ENCODE measurements around the gene CDK15. TPM values are rescaled to one million over a fixed set of nuclear protein-coding genes. Genes with fewer than 3 reads are reported as not detected.
A peak's percentile ranks its signal among the peaks of the same experiment; 100 is the strongest.

CDK15 gene
- total RNA-seq, 1 donor from 2014 or later: 1.5 TPM

DNA sequence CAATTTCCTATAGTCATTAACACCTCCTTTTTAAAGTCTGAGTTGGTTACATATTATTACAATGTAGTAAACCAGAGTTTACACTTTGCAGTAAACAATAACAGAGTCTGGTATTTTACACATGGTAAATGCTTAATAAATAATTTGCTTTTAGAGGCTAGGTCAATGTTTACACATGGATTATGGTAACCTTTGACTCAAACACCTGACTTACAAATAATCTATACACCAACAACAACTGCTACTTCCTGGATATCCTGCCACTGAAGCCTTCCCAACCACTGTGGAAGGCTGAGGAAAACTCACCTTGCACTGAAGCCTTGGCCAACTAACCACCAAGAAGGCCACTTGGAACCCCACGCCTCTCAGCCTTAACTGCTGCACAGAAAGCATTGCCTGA lies 31.0 kb upstream of the CDK15 start:
- no peaks in the 10 kb centered on the region for H3K9me3 ChIP-seq
- intact Hi-C loops (cut with DNase I): no loop called here
- DNase-seq (ENCODE audit: low spot score in 2 of 2): no peak

DNA sequence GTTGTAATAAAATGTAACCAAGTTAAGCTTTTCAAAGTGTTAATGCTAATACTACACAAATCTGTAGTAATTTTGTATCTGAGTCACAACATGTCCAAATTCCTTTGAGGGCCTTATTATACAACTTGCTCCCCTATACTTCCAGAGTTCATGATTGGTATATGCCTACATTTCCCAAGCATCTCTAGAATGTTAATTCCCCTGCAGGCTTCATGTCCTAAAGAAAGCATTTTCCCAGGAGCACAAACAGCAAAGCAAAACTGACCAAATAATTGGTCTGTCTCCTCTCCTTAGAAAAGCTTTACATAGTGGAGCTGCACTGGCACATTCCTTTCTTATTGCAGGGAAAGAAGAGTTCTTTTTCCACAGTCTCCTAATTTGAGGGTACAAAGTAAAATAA lies 29.3 kb upstream of the CDK15 start:
- Histone ChIP-seq H3K27me3 (no peaks in the 10 kb centered on the region), H3K4me3 (no peak overlapping the region), H3K36me3 (no peaks in the 10 kb centered on the region), H3K9me3 (no peaks in the 10 kb centered on the region), H3K27ac (no peak overlapping the region), H3K4me1 (peaks cover 0 to 7% of the 10 kb centered on the region in 2 donors)
- TF ChIP-seq, protein P1, sequence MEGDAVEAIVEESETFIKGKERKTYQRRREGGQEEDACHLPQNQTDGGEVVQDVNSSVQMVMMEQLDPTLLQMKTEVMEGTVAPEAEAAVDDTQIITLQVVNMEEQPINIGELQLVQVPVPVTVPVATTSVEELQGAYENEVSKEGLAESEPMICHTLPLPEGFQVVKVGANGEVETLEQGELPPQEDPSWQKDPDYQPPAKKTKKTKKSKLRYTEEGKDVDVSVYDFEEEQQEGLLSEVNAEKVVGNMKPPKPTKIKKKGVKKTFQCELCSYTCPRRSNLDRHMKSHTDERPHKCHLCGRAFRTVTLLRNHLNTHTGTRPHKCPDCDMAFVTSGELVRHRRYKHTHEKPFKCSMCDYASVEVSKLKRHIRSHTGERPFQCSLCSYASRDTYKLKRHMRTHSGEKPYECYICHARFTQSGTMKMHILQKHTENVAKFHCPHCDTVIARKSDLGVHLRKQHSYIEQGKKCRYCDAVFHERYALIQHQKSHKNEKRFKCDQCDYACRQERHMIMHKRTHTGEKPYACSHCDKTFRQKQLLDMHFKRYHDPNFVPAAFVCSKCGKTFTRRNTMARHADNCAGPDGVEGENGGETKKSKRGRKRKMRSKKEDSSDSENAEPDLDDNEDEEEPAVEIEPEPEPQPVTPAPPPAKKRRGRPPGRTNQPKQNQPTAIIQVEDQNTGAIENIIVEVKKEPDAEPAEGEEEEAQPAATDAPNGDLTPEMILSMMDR (IDR thresholded peaks at IDR 0.05): no peak
- intact Hi-C loops (cut with DNase I): no loop called here
- DNase-seq (ENCODE audit: low spot score in 2 of 2): no peak

More for the DNA sequence above, 31.0 kb upstream of the CDK15 start:
- Histone ChIP-seq H3K27me3 (no peaks in the 10 kb centered on the region), H3K27ac (no peak overlapping the region), H3K4me1 (peaks cover 0 to 7% of the 10 kb centered on the region in 2 donors), H3K4me3 (no peak overlapping the region), H3K36me3 (no peaks in the 10 kb centered on the region)
- TF ChIP-seq, protein P1 (IDR thresholded peaks at IDR 0.05): no peak

DNA sequence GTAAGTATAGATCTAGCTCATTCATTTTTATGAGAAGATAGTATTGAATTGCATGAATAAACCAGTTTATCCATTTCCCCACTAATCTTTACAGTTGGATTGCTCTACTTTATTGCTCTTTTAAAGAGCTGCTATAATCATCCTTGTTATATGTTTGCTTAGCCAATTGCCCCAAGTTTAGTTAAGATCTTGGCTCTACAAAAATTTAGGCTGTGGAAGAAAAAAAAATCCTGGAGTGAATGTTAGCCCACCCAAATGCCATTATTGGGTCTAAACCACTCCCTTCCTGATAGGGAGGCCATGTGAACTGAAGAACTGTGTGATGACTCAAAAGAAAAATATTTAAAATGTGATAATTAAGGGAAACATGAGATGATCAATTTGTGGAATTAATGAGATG lies 28.5 kb upstream of the CDK15 start:
- no peak overlapping the region for H3K27ac ChIP-seq
- no peaks in the 10 kb centered on the region for H3K9me3 ChIP-seq
- intact Hi-C loops (cut with DNase I): no loop called here
- no peaks in the 10 kb centered on the region for H3K36me3 ChIP-seq
- TF ChIP-seq, protein P1 (IDR thresholded peaks at IDR 0.05): no peak
- peaks cover 0 to 7% of the 10 kb centered on the region in 2 donors for H3K4me1 ChIP-seq
- DNase-seq (ENCODE audit: low spot score in 2 of 2): no peak
- no peaks in the 10 kb centered on the region for H3K27me3 ChIP-seq
- no peak overlapping the region for H3K4me3 ChIP-seq

DNA sequence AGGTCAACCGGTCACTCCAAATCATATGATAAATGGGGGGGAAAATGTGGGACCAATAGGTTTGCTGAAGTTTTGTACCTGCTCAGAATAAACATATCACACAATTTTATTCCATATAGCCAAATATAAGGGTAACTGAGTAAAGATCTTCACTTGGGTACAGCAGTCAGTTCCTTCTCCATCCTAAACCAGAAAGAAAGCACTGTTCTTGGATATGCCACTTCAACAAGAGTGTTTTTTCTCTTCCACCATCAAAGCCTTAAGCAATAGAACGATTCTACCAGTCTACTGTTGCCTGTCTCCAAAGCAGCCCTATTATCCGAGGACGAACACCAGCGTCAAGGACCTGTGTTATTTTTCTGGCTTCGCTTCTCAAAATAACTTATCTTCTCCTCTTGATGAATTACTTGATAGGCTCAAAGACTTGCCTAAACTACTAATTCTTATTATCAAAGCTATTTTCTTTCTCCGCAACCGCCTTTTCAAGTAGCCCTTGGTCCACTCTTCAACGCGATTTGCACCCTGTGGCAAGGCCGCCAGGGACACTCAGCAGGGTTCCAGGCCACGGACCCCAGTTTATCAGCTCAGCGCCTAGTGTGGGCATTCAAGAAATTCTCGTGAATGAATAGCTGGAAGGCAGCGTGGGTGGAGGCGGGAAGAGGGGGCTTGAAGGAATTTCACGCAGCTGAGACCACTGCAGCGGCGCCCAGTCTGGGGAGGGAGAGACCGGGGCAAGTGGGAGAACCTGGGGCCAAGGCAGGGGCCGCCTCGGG lies 26.2 kb upstream of the CDK15 start:
- TF ChIP-seq, protein P1 (IDR thresholded peaks at IDR 0.05): peak in 1 of 3 experiments; percentile 8
- Histone ChIP-seq H3K36me3 (no peaks in the 10 kb centered on the region), H3K9me3 (no peaks in the 10 kb centered on the region), H3K4me1 (peaks cover 0 to 7% of the 10 kb centered on the region in 2 donors), H3K4me3 (peak overlapping the region; percentile 67 to 85), H3K27ac (peak overlapping the region; percentile 84 to 92), H3K27me3 (no peaks in the 10 kb centered on the region)
- no peak for DNase-seq (ENCODE audit: low spot score in 2 of 2)
- intact Hi-C loops (cut with DNase I): loop anchor here (2.0 to 5.0 kb wide), 2 partner anchors 138 to 253 kb away; partner anchors contain the start of genes FZD7 and TMEM237

DNA sequence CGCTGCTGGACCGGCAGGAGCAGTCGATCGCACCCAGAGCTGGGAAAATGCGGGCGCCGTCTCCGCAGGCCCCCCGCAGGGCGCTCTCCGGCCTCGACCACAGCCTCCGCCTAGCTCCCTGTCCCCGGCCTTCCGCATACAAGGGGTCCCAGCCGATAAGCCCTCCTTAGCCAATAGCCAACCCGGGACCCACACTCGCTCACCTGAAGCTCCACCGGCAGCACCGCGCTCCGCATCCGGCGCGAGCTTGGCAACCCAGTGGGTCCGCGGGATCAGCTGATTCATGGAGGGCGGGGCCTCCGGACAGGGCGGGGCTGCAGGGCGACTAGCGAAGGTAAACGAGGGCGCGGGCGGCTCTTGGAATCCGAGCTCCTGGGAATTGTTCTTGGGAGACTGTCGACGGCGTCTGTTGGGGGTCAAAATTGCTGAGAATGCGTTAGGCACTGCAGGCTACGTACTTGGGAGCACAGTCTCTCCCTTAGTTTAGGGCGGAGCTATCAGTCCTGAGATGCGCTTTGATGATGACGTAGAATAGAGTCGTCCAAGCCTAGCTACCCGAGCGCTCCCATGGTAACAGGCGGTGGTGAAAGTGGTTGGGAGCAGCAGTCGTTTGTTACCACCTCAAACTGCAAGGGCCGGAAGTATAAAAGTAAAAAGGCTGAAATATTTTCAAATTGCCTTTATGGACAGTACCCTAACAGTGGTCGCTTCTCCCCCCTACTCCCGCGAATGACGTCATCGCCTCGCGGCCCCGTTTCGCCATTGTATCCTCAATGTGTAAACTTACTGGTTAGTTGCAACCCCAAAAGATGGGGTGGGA lies 25.5 kb upstream of the CDK15 start, which contains the start of gene ALS2:
Gene ALS2 (minus strand): TSS at position 260 of the 820 bp plus-strand sequence. CDS start 12,048 bp downstream, outside the sequence.
- Histone ChIP-seq H3K27me3 (no peaks in the 10 kb centered on the region), H3K9me3 (no peaks in the 10 kb centered on the region), H3K4me3 (peak within 1 kb of the TSS; percentile 67 to 85), H3K36me3 (no peaks in the 10 kb centered on the region), H3K27ac (peak within 1 kb of the TSS; percentile 84 to 92), H3K4me1 (peaks cover 0 to 7% of the 10 kb centered on the region in 2 donors)
- intact Hi-C loops (cut with DNase I): loop anchor here (1.0 to 5.0 kb wide), 3 partner anchors 17 to 252 kb away; partner anchors contain the start of genes FZD7 and TMEM237
- TF ChIP-seq, protein P1 (IDR thresholded peaks at IDR 0.05): no peak
- peak; percentile 84 to 99 for DNase-seq (ENCODE audit: low spot score in 2 of 2)

Data from ascending aorta (tissue), 2 donors.